Activated T-helper 17 cell treated with anti-CD3 and anti-CD28 coated beads, Interleukin-2, amount 50 U/mL, for 72 hours (primary cell): ENCODE measurements around the gene CRHR2. TPM values are rescaled to one million over a fixed set of nuclear protein-coding genes. Genes with fewer than 3 reads are reported as not detected.

Experiments used
- ATAC-seq: fragments of 150-1000 bp; cut with Tn5 transposase; replicated peaks from 2 replicates; pipeline ENCODE4 v1.10.0; 2021; ENCODE audit warnings: mild to moderate bottlenecking, moderate library complexity
- H3K27ac Mint-ChIP-seq: one replicate; pipeline ENCODE4 v1.8.0; 2022; ENCODE audit warnings: mixed read lengths
- H3K27me3 Mint-ChIP-seq: one replicate; pipeline ENCODE4 v1.8.0; 2022; ENCODE audit warnings: mixed read lengths
- H3K36me3 Mint-ChIP-seq: one replicate; pipeline ENCODE4 v1.8.0; 2022; ENCODE audit warnings: low read depth, mild to moderate bottlenecking, mixed read lengths
- H3K4me1 Mint-ChIP-seq: one replicate; pipeline ENCODE4 v1.8.0; 2022; ENCODE audit warnings: mixed read lengths
- H3K4me3 Mint-ChIP-seq: one replicate; pipeline ENCODE4 v1.8.0; 2022; ENCODE audit warnings: mild to moderate bottlenecking, mixed read lengths
- H3K9me3 Mint-ChIP-seq: one replicate; pipeline ENCODE4 v1.8.0; 2022; ENCODE audit warnings: mixed read lengths
- total RNA-seq, 2 donors: library from RNA; stranded (reverse); gene quantifications; one replicate each; pipeline ENCODE4 v1.2.3, GENCODE V29; 2022

The CRHR2 gene
- total RNA-seq, 2 donors from 2014 or later: not detected

GRCh38 chr7:30659312-30659711 is 22.9 kb downstream of the CRHR2 start:
- H3K4me3 Mint-ChIP-seq: no peak overlapping the region
- H3K36me3 Mint-ChIP-seq: no peaks in the 10 kb centered on the region
- H3K9me3 Mint-ChIP-seq: no peaks in the 10 kb centered on the region
- ATAC-seq: no peak
- H3K27ac Mint-ChIP-seq: no peak overlapping the region
- no peaks in the 10 kb centered on the region for H3K4me1 Mint-ChIP-seq
- peaks cover 4% of the 10 kb centered on the region for H3K27me3 Mint-ChIP-seq

- Mint-ChIP-seq H3K27ac (no peak overlapping the region), H3K36me3 (no peaks in the 10 kb centered on the region), H3K4me3 (no peak overlapping the region), H3K4me1 (no peaks in the 10 kb centered on the region), H3K9me3 (no peaks in the 10 kb centered on the region), H3K27me3 (peaks cover 4% of the 10 kb centered on the region)
- no peak for ATAC-seq
Measured at GRCh38 chr7:30658479-30659074, 23.7 kb downstream of the CRHR2 start.

DNA sequence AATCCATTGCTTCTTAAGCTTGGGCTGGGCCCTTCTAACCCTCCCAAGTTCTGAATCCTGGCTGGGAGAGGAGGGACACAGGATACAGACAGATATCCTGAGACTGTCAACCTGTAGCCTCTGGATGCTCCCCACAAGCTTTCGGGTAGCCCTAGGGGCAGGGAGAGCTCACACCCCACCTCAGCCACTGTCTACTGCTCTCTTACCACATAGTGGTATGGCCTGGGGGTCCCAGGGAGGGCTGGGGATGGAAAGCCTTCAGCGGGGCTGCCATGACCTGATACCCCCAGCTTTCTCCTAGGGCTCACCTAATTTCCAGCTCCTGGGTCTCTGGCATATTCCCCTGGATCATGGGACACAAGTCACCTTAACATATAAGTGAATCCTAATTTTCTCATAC is 25.1 kb downstream of the CRHR2 start:
- ATAC-seq: no peak
- Mint-ChIP-seq H3K27ac (no peak overlapping the region), H3K4me3 (no peak overlapping the region), H3K4me1 (no peaks in the 10 kb centered on the region), H3K9me3 (no peaks in the 10 kb centered on the region), H3K27me3 (peaks cover 2% of the 10 kb centered on the region), H3K36me3 (no peaks in the 10 kb centered on the region)

GRCh38 chr7:30656006-30656957 is 26.0 kb downstream of the CRHR2 start:
- H3K27ac Mint-ChIP-seq: no peak overlapping the region
- H3K4me3 Mint-ChIP-seq: no peak overlapping the region
- H3K36me3 Mint-ChIP-seq: no peaks in the 10 kb centered on the region
- ATAC-seq: no peak
- no peaks in the 10 kb centered on the region for H3K9me3 Mint-ChIP-seq
- H3K4me1 Mint-ChIP-seq: no peaks in the 10 kb centered on the region
- no peaks in the 10 kb centered on the region for H3K27me3 Mint-ChIP-seq

GRCh38 chr7:30655096-30655970 is 26.9 kb downstream of the CRHR2 start:
- Mint-ChIP-seq H3K4me1 (no peaks in the 10 kb centered on the region), H3K4me3 (no peak overlapping the region), H3K36me3 (no peaks in the 10 kb centered on the region), H3K9me3 (no peaks in the 10 kb centered on the region), H3K27me3 (no peaks in the 10 kb centered on the region), H3K27ac (no peak overlapping the region)
- ATAC-seq: no peak

GRCh38 chr7:30654296-30655090 is 27.8 kb downstream of the CRHR2 start:
- Mint-ChIP-seq H3K4me1 (no peaks in the 10 kb centered on the region), H3K27ac (no peak overlapping the region), H3K36me3 (no peaks in the 10 kb centered on the region), H3K4me3 (no peak overlapping the region), H3K9me3 (no peaks in the 10 kb centered on the region), H3K27me3 (no peaks in the 10 kb centered on the region)
- no peak for ATAC-seq

DNA sequence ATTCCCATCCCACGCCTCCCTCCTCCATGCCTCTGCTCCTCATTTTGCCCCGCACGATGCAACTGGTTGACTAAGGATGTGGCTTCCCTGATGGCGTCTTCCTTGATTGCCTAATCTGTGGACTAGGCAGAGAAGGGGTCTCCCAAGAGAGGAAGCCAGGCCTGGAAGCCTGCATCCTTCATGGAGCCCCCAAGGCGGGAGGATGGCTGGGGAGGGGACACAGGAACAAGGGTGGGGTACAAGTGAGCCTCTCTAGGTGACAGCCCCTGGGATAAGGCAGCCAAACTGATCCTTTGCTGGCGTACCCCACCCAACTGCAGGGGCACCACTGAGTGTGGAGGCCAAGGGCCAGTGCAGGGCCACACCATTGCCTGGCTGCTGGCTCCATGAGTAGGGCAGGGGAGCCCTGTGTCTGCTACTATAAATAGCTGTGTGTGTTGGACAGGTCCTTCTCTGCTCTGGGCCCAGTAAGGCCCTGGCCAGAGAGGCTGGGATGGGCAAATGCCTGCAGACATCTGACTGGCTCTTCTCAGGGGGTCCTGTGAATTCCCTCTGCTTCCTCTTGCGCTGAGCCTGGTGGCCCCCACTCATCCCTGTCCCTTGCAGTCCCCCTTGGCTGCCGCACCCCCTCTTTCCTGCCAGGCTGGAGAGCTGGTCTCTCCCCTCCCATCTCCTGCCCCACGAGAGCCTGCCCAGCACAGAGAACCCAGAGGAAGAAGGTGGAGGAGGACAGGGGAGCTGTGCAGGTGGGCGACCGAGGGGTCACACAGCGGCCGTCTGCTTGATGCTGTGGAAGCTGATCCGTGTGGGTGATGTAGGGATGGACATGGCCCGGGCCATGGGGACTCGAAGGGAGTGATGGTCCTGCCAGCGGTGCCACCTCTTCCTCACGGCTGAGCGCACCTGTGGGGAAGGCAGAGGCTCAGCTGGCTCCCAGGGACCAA is 29.3 kb downstream of the CRHR2 start:
- no peak overlapping the region for H3K4me3 Mint-ChIP-seq
- no peak for ATAC-seq
- no peaks in the 10 kb centered on the region for H3K27me3 Mint-ChIP-seq
- no peak overlapping the region for H3K27ac Mint-ChIP-seq
- H3K9me3 Mint-ChIP-seq: no peaks in the 10 kb centered on the region
- no peaks in the 10 kb centered on the region for H3K4me1 Mint-ChIP-seq
- H3K36me3 Mint-ChIP-seq: no peaks in the 10 kb centered on the region

DNA sequence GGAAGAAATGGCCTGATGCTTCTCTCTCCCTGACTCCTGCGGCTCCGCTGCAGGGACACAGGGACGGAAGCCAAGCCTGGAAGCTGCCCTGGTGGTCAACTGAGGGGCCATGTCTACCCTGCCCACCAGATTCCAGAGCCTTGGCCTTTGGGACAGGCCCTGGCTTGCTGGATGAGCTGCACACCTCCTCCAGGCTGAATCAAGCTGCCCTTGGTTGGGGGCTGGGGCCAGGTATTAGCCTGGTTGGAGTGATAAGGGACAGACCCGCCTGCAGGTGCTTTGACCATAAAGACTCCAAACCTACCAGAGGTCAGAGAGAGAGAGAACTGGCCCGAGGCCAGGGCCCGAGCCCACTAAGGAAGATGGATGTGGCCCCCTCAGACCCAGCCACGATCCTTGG is 30.1 kb downstream of the CRHR2 start:
- Mint-ChIP-seq H3K4me1 (no peaks in the 10 kb centered on the region), H3K27me3 (no peaks in the 10 kb centered on the region), H3K36me3 (no peaks in the 10 kb centered on the region), H3K9me3 (no peaks in the 10 kb centered on the region), H3K27ac (no peak overlapping the region), H3K4me3 (no peak overlapping the region)
- ATAC-seq: no peak

- peaks cover 5% of the 10 kb centered on the region for H3K36me3 Mint-ChIP-seq
- no peak overlapping the region for H3K27ac Mint-ChIP-seq
- H3K4me3 Mint-ChIP-seq: no peak overlapping the region
- H3K27me3 Mint-ChIP-seq: no peaks in the 10 kb centered on the region
- H3K9me3 Mint-ChIP-seq: no peaks in the 10 kb centered on the region
- no peaks in the 10 kb centered on the region for H3K4me1 Mint-ChIP-seq
- no peak for ATAC-seq
Measured at GRCh38 chr7:30650421-30650808, 31.8 kb downstream of the CRHR2 start.

DNA sequence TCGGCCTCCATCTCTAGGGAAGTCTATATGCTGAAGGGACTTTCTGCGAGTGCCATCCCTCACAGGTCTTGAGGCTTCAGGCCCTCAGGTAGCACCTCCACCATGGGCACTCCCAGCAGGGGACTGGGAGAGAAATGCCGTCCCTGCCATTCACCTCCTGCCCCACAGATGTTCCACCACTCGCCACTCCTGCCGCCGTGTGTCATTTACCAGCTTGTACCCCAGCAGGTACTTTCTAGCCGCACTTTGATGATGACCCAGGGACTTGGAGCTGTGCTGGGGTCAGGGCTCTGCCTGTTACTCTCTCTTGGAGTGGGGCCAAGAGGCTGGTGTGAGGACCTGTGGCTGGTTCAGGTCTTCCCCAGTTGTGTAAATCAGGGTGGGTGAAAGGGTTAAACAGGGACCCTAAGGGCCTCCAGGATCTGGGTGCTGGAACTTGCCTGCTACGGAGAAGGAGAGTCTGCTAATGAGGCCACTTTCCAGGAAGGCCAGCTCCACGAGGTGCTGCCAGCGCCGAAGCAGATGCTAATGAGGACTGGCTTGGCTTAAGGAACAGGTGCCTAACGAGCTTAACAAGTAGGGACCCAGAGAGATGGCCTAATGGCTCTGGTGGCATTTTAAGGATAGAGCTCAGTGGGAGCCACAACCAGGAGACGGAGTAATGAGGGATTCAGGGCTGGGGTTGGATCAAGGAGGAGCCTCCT is 32.4 kb downstream of the CRHR2 start:
- ATAC-seq: no peak
- H3K4me1 Mint-ChIP-seq: no peaks in the 10 kb centered on the region
- peak overlapping the region; percentile 40 for H3K27ac Mint-ChIP-seq
- H3K4me3 Mint-ChIP-seq: no peak overlapping the region
- no peaks in the 10 kb centered on the region for H3K27me3 Mint-ChIP-seq
- no peaks in the 10 kb centered on the region for H3K9me3 Mint-ChIP-seq
- H3K36me3 Mint-ChIP-seq: peaks cover 10% of the 10 kb centered on the region

- no peak for ATAC-seq
- no peaks in the 10 kb centered on the region for H3K4me1 Mint-ChIP-seq
- no peaks in the 10 kb centered on the region for H3K9me3 Mint-ChIP-seq
- H3K27ac Mint-ChIP-seq: peak overlapping the region; percentile 40
- H3K27me3 Mint-ChIP-seq: no peaks in the 10 kb centered on the region
- peaks cover 20% of the 10 kb centered on the region for H3K36me3 Mint-ChIP-seq
- H3K4me3 Mint-ChIP-seq: no peak overlapping the region
Measured at GRCh38 chr7:30648744-30649540, 33.3 kb downstream of the CRHR2 start.
